Measurements from ENCODE around the gene ARHGAP24. TPM values are rescaled to one million over a fixed set of nuclear protein-coding genes. Genes with fewer than 3 reads are reported as not detected.
"Not testable (repeated sequence)": the region's sequence is repeated elsewhere in the genome, so short reads cannot be mapped to it uniquely, and the experiment has no call there.

Gene ARHGAP24
- total RNA-seq, 1 experiment from 2014 or later = 1.2 TPM

GRCh38 chr4:85509882-85510631 is 35.1 kb downstream of the ARHGAP24 start:
- in situ Hi-C loops (cut with HindIII; ENCODE audit: low pct_unique_long_range_greater_than_20kb, low sequenced_read_pairs) = no loop called here
- no peak for DNase-seq (ENCODE audit: low read depth)

- DNase-seq (ENCODE audit: low read depth) = no peak
- in situ Hi-C loops (cut with HindIII; ENCODE audit: low pct_unique_long_range_greater_than_20kb, low sequenced_read_pairs) = no loop called here
These were observed 35.7 kb downstream of the ARHGAP24 start for GRCh38 chr4:85510632-85510984.

- in situ Hi-C loops (cut with HindIII; ENCODE audit: low pct_unique_long_range_greater_than_20kb, low sequenced_read_pairs) = no loop called here
These were observed 37.7 kb downstream of the ARHGAP24 start for GRCh38 chr4:85512446-85513205.

GRCh38 chr4:85514117-85514516 is 39.2 kb downstream of the ARHGAP24 start:
- DNase-seq (ENCODE audit: low read depth) = no peak
- in situ Hi-C loops (cut with HindIII; ENCODE audit: low pct_unique_long_range_greater_than_20kb, low sequenced_read_pairs) = no loop called here

More at GRCh38 chr4:85512446-85513205, 37.7 kb downstream of the ARHGAP24 start:
- DNase-seq (ENCODE audit: low read depth) = no peak

- in situ Hi-C loops (cut with HindIII; ENCODE audit: low pct_unique_long_range_greater_than_20kb, low sequenced_read_pairs) = no loop called here
- DNase-seq (ENCODE audit: low read depth) = no peak
These were observed 39.8 kb downstream of the ARHGAP24 start for GRCh38 chr4:85514783-85515182.

- in situ Hi-C loops (cut with HindIII; ENCODE audit: low pct_unique_long_range_greater_than_20kb, low sequenced_read_pairs) = no loop called here
- no peak for DNase-seq (ENCODE audit: low read depth)
These were observed 40.8 kb downstream of the ARHGAP24 start for GRCh38 chr4:85515701-85516100.

GRCh38 chr4:85518526-85518925 is 43.6 kb downstream of the ARHGAP24 start:
- DNase-seq (ENCODE audit: low read depth); in situ Hi-C loops (cut with HindIII; ENCODE audit: low pct_unique_long_range_greater_than_20kb, low sequenced_read_pairs): not testable (repeated sequence)

GRCh38 chr4:85520765-85521749 is 46.1 kb downstream of the ARHGAP24 start:
- in situ Hi-C loops (cut with HindIII; ENCODE audit: low pct_unique_long_range_greater_than_20kb, low sequenced_read_pairs) = no loop called here
- no peak for DNase-seq (ENCODE audit: low read depth)

GRCh38 chr4:85522277-85522676 is 47.3 kb downstream of the ARHGAP24 start:
- in situ Hi-C loops (cut with HindIII; ENCODE audit: low pct_unique_long_range_greater_than_20kb, low sequenced_read_pairs) = no loop called here
- DNase-seq (ENCODE audit: low read depth) = no peak

- in situ Hi-C loops (cut with HindIII; ENCODE audit: low pct_unique_long_range_greater_than_20kb, low sequenced_read_pairs) = no loop called here
- no peak for DNase-seq (ENCODE audit: low read depth)
These were observed 47.9 kb downstream of the ARHGAP24 start for GRCh38 chr4:85522836-85523235.

GRCh38 chr4:85527815-85528214 is 52.9 kb downstream of the ARHGAP24 start:
- no peak for DNase-seq (ENCODE audit: low read depth)
- in situ Hi-C loops (cut with HindIII; ENCODE audit: low pct_unique_long_range_greater_than_20kb, low sequenced_read_pairs) = no loop called here

- in situ Hi-C loops (cut with HindIII; ENCODE audit: low pct_unique_long_range_greater_than_20kb, low sequenced_read_pairs) = no loop called here
- DNase-seq (ENCODE audit: low read depth) = no peak
These were observed 56.8 kb downstream of the ARHGAP24 start for GRCh38 chr4:85531560-85532341.

GRCh38 chr4:85534120-85534519 is 59.2 kb downstream of the ARHGAP24 start:
- in situ Hi-C loops (cut with HindIII; ENCODE audit: low pct_unique_long_range_greater_than_20kb, low sequenced_read_pairs) = no loop called here
- DNase-seq (ENCODE audit: low read depth) = no peak

- in situ Hi-C loops (cut with HindIII; ENCODE audit: low pct_unique_long_range_greater_than_20kb, low sequenced_read_pairs) = no loop called here
- DNase-seq (ENCODE audit: low read depth) = no peak
These were observed 68.9 kb downstream of the ARHGAP24 start for GRCh38 chr4:85543832-85544231.

GRCh38 chr4:85544751-85545150 is 69.8 kb downstream of the ARHGAP24 start:
- no peak for DNase-seq (ENCODE audit: low read depth)
- in situ Hi-C loops (cut with HindIII; ENCODE audit: low pct_unique_long_range_greater_than_20kb, low sequenced_read_pairs) = no loop called here

- DNase-seq (ENCODE audit: low read depth) = no peak
- in situ Hi-C loops (cut with HindIII; ENCODE audit: low pct_unique_long_range_greater_than_20kb, low sequenced_read_pairs) = no loop called here
These were observed 73.2 kb downstream of the ARHGAP24 start for GRCh38 chr4:85548116-85548515.

- in situ Hi-C loops (cut with HindIII; ENCODE audit: low pct_unique_long_range_greater_than_20kb, low sequenced_read_pairs) = no loop called here
- DNase-seq (ENCODE audit: low read depth) = no peak
These were observed 73.9 kb downstream of the ARHGAP24 start for GRCh38 chr4:85548841-85549240.

GRCh38 chr4:85555206-85555605 is 80.3 kb downstream of the ARHGAP24 start:
- in situ Hi-C loops (cut with HindIII; ENCODE audit: low pct_unique_long_range_greater_than_20kb, low sequenced_read_pairs) = no loop called here

More at GRCh38 chr4:85555206-85555605, 80.3 kb downstream of the ARHGAP24 start:
- no peak for DNase-seq (ENCODE audit: low read depth)

Data from Caki2 (cell line).